NAMALWA (cell line): ENCODE results near the gene LIPF.
A peak's percentile ranks its signal among the peaks of the same experiment; 100 is the strongest.
"Not testable (repeated sequence)": the region's sequence is repeated elsewhere in the genome, so short reads cannot be mapped to it uniquely, and the experiment has no call there.

ENCODE experiments used
- DNase-seq: peaks from one replicate; pipeline ENCODE4 v3.0.0-alpha.2; 2015; ENCODE audit warnings: low spot score

The LIPF gene

GRCh38 chr10:88676283-88677060 lies 12.2 kb downstream of the LIPF start:
- no peak for DNase-seq

DNA sequence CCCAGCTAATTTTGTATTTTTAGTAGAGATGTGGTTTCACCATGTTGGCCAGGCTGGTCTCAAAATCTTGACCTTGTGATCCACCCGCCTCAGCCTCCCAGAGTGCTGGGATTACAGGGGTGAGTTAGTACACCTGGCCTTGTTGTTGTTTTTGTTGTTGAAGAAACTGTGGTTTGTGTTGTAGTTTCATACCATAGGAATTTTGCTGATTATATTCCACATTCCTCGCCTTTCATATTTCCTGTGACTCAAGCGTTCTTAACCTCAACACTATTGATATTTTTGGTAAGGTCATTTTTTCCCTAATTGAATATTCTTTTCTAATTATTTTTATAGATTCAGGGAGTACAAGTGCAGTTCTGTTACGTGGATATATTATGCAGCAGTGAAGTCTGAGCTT lies 16.7 kb downstream of the LIPF start:
- DNase-seq = no peak

DNA sequence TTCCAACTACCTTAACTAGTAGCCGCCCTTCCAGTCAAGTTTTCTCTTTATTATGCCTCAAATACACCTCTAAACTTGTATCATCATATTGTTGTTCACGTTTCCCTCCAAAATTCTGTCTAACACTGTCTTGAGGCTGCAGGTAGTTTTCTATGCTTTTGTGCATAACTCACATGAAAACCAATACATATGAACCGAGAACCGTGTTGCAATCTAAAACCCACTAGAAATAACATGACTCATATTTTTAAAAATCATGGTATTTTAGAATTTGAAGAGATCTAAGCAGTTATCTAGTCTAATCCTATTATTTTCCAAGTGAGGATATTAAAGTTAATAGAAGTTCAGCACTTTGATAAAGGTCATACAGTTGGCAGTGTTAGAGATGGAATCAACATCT lies 18.2 kb downstream of the LIPF start:
- no peak for DNase-seq

GRCh38 chr10:88687853-88688467 lies 23.7 kb downstream of the LIPF start:
- DNase-seq = peak; percentile 50

GRCh38 chr10:88689366-88689765 lies 25.1 kb downstream of the LIPF start:
- DNase-seq = no peak

DNA sequence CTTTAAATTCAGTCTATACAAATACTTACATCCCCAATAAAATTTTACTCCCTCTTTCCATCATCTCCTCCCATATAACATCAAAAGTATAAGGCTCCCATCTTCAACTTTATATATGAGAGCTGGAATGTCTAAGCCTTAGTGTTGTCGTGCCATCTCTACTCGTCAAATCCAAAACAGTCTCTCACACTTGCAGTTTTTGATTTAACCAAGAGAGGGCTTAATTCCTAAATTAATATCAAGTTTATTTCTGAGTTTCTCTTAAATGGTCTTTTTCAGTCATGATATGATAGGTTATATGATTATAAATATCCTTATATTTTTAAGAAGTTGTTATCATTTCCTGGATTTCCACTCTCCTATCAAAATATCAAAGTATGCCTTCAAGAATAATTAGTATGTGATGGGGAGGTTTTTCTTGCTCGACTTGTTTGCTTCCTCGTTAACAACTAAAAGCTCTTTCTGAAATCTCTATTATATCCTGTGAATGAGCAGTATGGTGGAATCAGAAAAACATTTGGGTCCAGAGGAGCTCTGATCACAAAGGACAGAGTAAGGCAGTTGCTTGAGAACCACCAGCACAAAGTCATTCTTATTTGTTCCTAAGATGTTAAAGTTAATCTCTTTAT lies 29.3 kb downstream of the LIPF start:
- peak; percentile 23 for DNase-seq

- DNase-seq = no peak
Observed at GRCh38 chr10:88702848-88703597, 38.8 kb downstream of the LIPF start.

DNA sequence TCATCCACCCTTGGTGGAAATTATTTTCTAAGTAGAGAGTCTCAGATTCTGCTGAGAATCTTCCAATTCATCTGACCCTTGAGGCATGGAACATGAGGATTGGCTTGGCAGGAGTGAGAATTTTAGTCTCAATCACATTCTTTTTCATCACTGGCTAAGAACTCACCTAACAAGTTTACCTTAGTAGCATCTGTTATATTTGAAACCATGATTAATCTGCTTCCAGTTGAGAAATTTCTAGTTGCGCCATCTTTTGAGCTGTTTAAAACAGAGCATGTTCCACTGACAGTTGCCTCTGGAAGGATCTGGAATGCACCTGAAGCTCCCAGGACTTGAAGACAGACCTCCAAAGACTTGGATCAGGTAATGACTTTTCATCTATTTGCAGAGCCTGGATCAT lies 41.7 kb downstream of the LIPF start, which contains the start of gene LIPK:
Gene LIPK, plus strand, starts transcription at position 292 of the 400 bp plus-strand sequence. CDS start 18,295 bp downstream, outside the sequence.
- DNase-seq = no peak

GRCh38 chr10:88707429-88708155 lies 43.4 kb downstream of the LIPF start:
- DNase-seq = no peak

DNA sequence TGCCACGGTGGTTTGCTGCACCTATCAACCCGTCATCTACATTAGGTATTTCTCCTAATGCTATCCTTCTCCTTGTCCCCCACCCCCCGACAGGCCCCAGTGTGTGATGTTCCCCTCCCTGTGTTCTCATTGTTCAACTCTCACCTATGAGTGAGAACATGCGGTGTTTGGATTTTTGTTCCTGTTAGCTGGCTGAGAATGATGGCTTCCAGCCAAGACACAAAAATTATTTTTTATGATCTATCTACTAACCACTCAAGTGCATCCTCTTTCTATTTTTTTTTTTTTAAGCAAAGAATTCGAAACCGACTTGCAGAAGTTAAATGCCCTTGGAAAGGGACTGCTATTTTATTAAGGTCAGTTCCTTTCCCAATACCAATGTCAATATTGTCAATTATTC lies 45.1 kb downstream of the LIPF start:
- not testable (repeated sequence) for DNase-seq

GRCh38 chr10:88715517-88715916 lies 51.3 kb downstream of the LIPF start:
- no peak for DNase-seq

DNA sequence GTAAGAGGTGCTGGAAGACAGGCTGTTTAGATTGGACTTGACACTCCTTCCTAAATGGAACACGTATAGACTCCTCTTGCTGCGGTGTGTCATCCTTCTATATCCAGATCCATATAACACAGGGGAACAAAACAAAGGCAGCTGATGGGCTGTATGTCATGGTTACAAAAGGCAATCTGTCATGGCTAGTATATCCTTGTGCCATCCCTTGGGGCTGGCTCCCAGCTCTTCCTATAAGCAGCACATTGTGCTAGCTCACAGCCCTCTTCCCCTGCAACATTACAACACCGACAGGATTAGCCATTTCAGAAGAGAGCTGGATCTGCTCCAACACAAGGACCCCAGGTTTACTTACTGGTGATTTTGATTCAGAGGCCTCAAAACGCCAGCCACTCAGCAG lies 57.1 kb downstream of the LIPF start:
- DNase-seq = no peak

- no peak for DNase-seq
Observed at GRCh38 chr10:88725798-88726197, 61.6 kb downstream of the LIPF start.

DNA sequence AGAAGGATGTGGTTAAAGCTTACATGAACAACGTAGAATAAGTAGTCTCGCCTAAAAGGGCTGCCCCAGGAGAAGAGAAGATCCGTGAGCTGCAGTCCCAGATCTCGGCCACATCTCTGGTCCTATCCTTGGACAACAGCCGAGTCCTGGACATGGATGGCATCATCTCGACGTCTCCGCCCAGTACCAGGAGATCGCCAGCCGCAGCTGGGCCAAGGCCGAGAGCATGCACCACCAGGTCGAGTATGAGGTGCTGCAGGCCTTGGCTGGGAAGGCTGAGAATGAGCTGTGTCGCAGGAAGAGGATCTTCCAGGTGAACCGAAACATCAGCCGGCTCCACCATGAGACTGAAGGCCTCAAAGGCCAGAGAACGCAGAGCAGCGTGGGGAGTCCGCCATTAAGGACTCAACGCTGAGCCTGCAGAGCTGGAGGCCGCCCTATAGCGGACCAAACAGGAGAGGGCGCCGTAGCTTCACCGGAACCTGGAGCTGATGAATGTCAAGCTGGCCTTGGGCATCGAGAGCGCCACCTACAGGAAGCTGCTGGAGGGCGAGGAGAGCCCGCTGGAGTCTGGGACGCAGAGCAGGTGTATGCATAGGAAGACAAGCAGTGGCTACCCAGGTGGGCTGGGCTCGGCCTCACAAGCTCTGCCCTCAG lies 64.0 kb downstream of the LIPF start:
- DNase-seq = peak; percentile 52
